ENCODE data around the gene RPS6KB1.

- TF ChIP-seq POU6F1 (CRISPR knock-in tag; IDR thresholded peaks at IDR 0.05; ENCODE audit: borderline replicate concordance, low read depth) (no peak), PATZ1 (CRISPR knock-in tag; IDR thresholded peaks at IDR 0.05; ENCODE audit: borderline replicate concordance) (no peak), TCF4 (CRISPR knock-in tag; IDR thresholded peaks at IDR 0.05; ENCODE audit: borderline replicate concordance) (no peak), ZNF70 (CRISPR knock-in tag; IDR thresholded peaks at IDR 0.05) (no peak), TSHZ2 (CRISPR knock-in tag; IDR thresholded peaks at IDR 0.05) (no peak), PPARA (CRISPR knock-in tag; IDR thresholded peaks at IDR 0.05; ENCODE audit: borderline replicate concordance) (no peak), CSDC2 (CRISPR knock-in tag; IDR thresholded peaks at IDR 0.05) (no peak), ARNTL (CRISPR knock-in tag; IDR thresholded peaks at IDR 0.05; ENCODE audit: borderline replicate concordance, low read depth) (no peak), TOX (CRISPR knock-in tag; IDR thresholded peaks at IDR 0.05; ENCODE audit: borderline replicate concordance) (no peak), OSR1 (CRISPR knock-in tag; IDR thresholded peaks at IDR 0.05) (no peak)
Observed at GRCh38 chr17:59858167-59858816, 34.6 kb upstream of the RPS6KB1 start.
